Parathyroid adenoma (tissue), 2 donors: ENCODE measurements around the gene PCDH9.

ENCODE experiments used
- H2AFZ ChIP-seq: fragments of 300-600 bp; sonication (generic); one replicate; pipeline ENCODE4 v1.7.0; 2017; ENCODE audit warnings: antibody characterized with exemption, mild to moderate bottlenecking
- H3K27ac ChIP-seq: fragments of 300-600 bp; sonication (generic); one replicate; pipeline ENCODE4 v1.7.0; 2017
- H3K27me3 ChIP-seq: fragments of 300-600 bp; sonication (generic); one replicate; pipeline ENCODE4 v1.7.0; 2017; ENCODE audit warnings: low read length; ENCODE audit not compliant: control insufficient read depth, insufficient read depth
- H3K36me3 ChIP-seq: fragments of 300-600 bp; sonication (generic); one replicate; pipeline ENCODE4 v1.7.0; 2017; ENCODE audit warnings: low read length; ENCODE audit not compliant: control insufficient read depth, insufficient read depth
- H3K4me1 ChIP-seq: fragments of 300-600 bp; sonication (generic); one replicate; pipeline ENCODE4 v1.7.0; 2017; ENCODE audit warnings: control low read depth
- H3K4me2 ChIP-seq: fragments of 300-600 bp; sonication (generic); one replicate; pipeline ENCODE4 v1.7.0; 2017; ENCODE audit warnings: low read length
- H3K4me3 ChIP-seq: fragments of 300-600 bp; sonication (generic); one replicate; pipeline ENCODE4 v1.7.0; 2017; ENCODE audit warnings: low read depth, low read length
- H3K79me2 ChIP-seq: fragments of 300-600 bp; sonication (generic); one replicate; pipeline ENCODE4 v1.7.0; 2017; ENCODE audit warnings: control low read depth
- H3K9ac ChIP-seq: fragments of 300-600 bp; sonication (generic); one replicate; pipeline ENCODE4 v1.7.0; 2017; ENCODE audit warnings: mild to moderate bottlenecking
- H3K9me3 ChIP-seq: fragments of 300-600 bp; sonication (generic); one replicate; pipeline ENCODE4 v1.7.0; 2017; ENCODE audit warnings: low read length; ENCODE audit not compliant: control insufficient read depth
- CTCF ChIP-seq: fragments of 300-600 bp; sonication (generic); IDR thresholded peaks from one replicate; pipeline ENCODE4 v1.7.0; 2017; ENCODE audit warnings: antibody characterized with exemption, mild to moderate bottlenecking
- donor health status: primary hyperparathyroidism.

The PCDH9 gene

GRCh38 chr13:67042556-67042955 is 187.6 kb downstream of the PCDH9 start:
- no peaks in the 10 kb centered on the region for H3K79me2 ChIP-seq
- H3K27ac ChIP-seq = no peak overlapping the region
- no peaks in the 10 kb centered on the region for H3K36me3 ChIP-seq
- H3K4me1 ChIP-seq = no peaks in the 10 kb centered on the region
- H3K9ac ChIP-seq = no peak overlapping the region
- H3K9me3 ChIP-seq = no peaks in the 10 kb centered on the region
- H3K27me3 ChIP-seq = no peaks in the 10 kb centered on the region
- H2AFZ ChIP-seq = no peak overlapping the region
- no peak for TF ChIP-seq CTCF
- no peak overlapping the region for H3K4me2 ChIP-seq
- no peak overlapping the region for H3K4me3 ChIP-seq

- Histone ChIP-seq H3K9me3 (no peaks in the 10 kb centered on the region), H3K79me2 (no peaks in the 10 kb centered on the region), H3K36me3 (no peaks in the 10 kb centered on the region), H3K9ac (no peak overlapping the region), H2AFZ (no peak overlapping the region), H3K4me2 (no peak overlapping the region), H3K27ac (no peak overlapping the region), H3K4me1 (no peaks in the 10 kb centered on the region), H3K4me3 (no peak overlapping the region), H3K27me3 (no peaks in the 10 kb centered on the region)
- TF ChIP-seq CTCF = no peak
These were observed 193.3 kb downstream of the PCDH9 start for GRCh38 chr13:67036699-67037457.

GRCh38 chr13:67033170-67033569 is 197.0 kb downstream of the PCDH9 start:
- Histone ChIP-seq H3K9ac (no peak overlapping the region), H3K4me3 (no peak overlapping the region), H3K36me3 (no peaks in the 10 kb centered on the region), H2AFZ (no peak overlapping the region), H3K79me2 (no peaks in the 10 kb centered on the region), H3K4me1 (no peaks in the 10 kb centered on the region), H3K4me2 (no peak overlapping the region), H3K27me3 (no peaks in the 10 kb centered on the region), H3K27ac (no peak overlapping the region), H3K9me3 (no peaks in the 10 kb centered on the region)
- no peak for TF ChIP-seq CTCF

- Histone ChIP-seq H3K4me2 (no peak overlapping the region), H3K27me3 (no peaks in the 10 kb centered on the region), H3K27ac (no peak overlapping the region), H3K4me1 (no peaks in the 10 kb centered on the region), H3K9ac (no peak overlapping the region), H2AFZ (no peak overlapping the region), H3K36me3 (no peaks in the 10 kb centered on the region), H3K9me3 (no peaks in the 10 kb centered on the region), H3K4me3 (no peak overlapping the region), H3K79me2 (no peaks in the 10 kb centered on the region)
- TF ChIP-seq CTCF = no peak
These were observed 206.8 kb downstream of the PCDH9 start for GRCh38 chr13:67023130-67023876.
